H1 (cell line): Measurements from ENCODE around the gene GPR180. TPM values are rescaled to one million over a fixed set of nuclear protein-coding genes. Genes with fewer than 3 reads are reported as not detected.

Experiments
- CTCF ChIA-PET: fragments of 300-600 bp; sonication (Branson Sonifier 250); formaldehyde crosslinking; loops from one replicate; lab custom pipeline; 2021; ENCODE audit not compliant: partially characterized antibody; lab: Charles Lee
- POLR2A ChIA-PET: fragments of 300-600 bp; sonication (Branson Sonifier 250); formaldehyde crosslinking; loops from one replicate; lab custom pipeline; 2021; ENCODE audit warnings: inconsistent platforms; ENCODE audit not compliant: partially characterized antibody; lab: Charles Lee
- DNase-seq, 2 experiments: peaks; one replicate each; pipeline versions ENCODE4 v3.0.0 to v3.0.0-alpha.2; 2010 to 2022; ENCODE audit warnings: low spot score in 2 of 2, low read depth in 1 of 2, mixed read lengths in 1 of 2
- FAIRE-seq: peaks from 2 replicates; lab custom pipeline; 2011; peaks lifted over from hg19 to GRCh38; lab: Jason Lieb, UNC
- H2AFZ ChIP-seq: 2 replicates; pipeline ENCODE4 v1.8.1; 2012; ENCODE audit warnings: low read length, inconsistent platforms
- H2AK5ac ChIP-seq: 2 replicates; pipeline ENCODE4 v1.6.1; 2013; ENCODE audit warnings: low read depth, low read length
- H2BK120ac ChIP-seq: replicated peaks from 2 replicates; pipeline ENCODE3; 2013; ENCODE audit warnings: low read depth, low read length, inconsistent platforms
- H2BK12ac ChIP-seq: 2 replicates; pipeline ENCODE4 v1.6.1; 2013; ENCODE audit warnings: low read depth, low read length
- H2BK15ac ChIP-seq: 2 replicates; pipeline ENCODE4 v1.6.1; 2013; ENCODE audit warnings: low read length
- H2BK20ac ChIP-seq: 2 replicates; pipeline ENCODE4 v1.6.1; 2013; ENCODE audit warnings: low read length
- H2BK5ac ChIP-seq: 2 replicates; pipeline ENCODE4 v1.6.1; 2013; ENCODE audit warnings: low read depth, low read length
- H3K14ac ChIP-seq: 2 replicates; pipeline ENCODE4 v1.6.1; 2013; ENCODE audit warnings: inconsistent platforms; ENCODE audit not compliant: insufficient read length
- H3K18ac ChIP-seq: 2 replicates; pipeline ENCODE4 v1.6.1; 2013; ENCODE audit warnings: low read length; ENCODE audit errors: extremely low read depth
- H3K23ac ChIP-seq: 2 replicates; pipeline ENCODE4 v1.6.1; 2013; ENCODE audit warnings: inconsistent platforms; ENCODE audit not compliant: insufficient read length
- H3K23me2 ChIP-seq: 2 replicates; pipeline ENCODE4 v1.6.1; 2013; ENCODE audit warnings: low read depth, low read length
- H3K27ac ChIP-seq: 2 replicates; pipeline ENCODE4 v1.6.1; 2011; ENCODE audit warnings: low read depth, low read length, inconsistent platforms
- H3K27me3 ChIP-seq, 4 experiments: replicated peaks in 1 of 4; 1 replicate in 1 of 4; 2 replicates in 3 of 4; pipeline versions ENCODE4 v1.6.1 to v1.8.1; 2011 to 2013; ENCODE audit warnings: low read length in 3 of 4, mild to moderate bottlenecking in 3 of 4, inconsistent platforms in 2 of 4, mixed read lengths in 2 of 4, moderate library complexity in 1 of 4; ENCODE audit not compliant: control insufficient read depth in 3 of 4, insufficient read depth in 3 of 4; ENCODE audit errors: extremely low read depth in 1 of 4
- H3K36me3 ChIP-seq, 4 experiments: 2 replicates each; pipeline versions ENCODE4 v1.6.1 to v1.8.1; 2011 to 2013; ENCODE audit warnings: mild to moderate bottlenecking in 4 of 4, low read length in 3 of 4, moderate library complexity in 2 of 4, control low read depth in 1 of 4, inconsistent platforms in 1 of 4; ENCODE audit not compliant: insufficient read depth in 4 of 4, control insufficient read depth in 2 of 4
- H3K4ac ChIP-seq: replicated peaks from 2 replicates; pipeline ENCODE3; 2013; ENCODE audit warnings: low read length, low read depth, mixed read lengths, inconsistent platforms; ENCODE audit not compliant: insufficient read length
- H3K4me1 ChIP-seq, 4 experiments: replicated peaks in 1 of 4; 1 replicate in 1 of 4; 2 replicates in 3 of 4; pipeline versions ENCODE4 v1.6.1 to v1.8.1; 2011 to 2013; ENCODE audit warnings: low read length in 3 of 4, inconsistent platforms in 2 of 4, mixed read lengths in 1 of 4; ENCODE audit not compliant: insufficient read depth in 4 of 4, control insufficient read depth in 3 of 4
- H3K4me2 ChIP-seq, 2 experiments: 2 replicates each; pipeline versions ENCODE4 v1.6.1 to v1.8.1; 2011 to 2013; ENCODE audit warnings: low read depth in 2 of 2, low read length in 2 of 2, control low read depth in 1 of 2, inconsistent platforms in 1 of 2, mild to moderate bottlenecking in 1 of 2; ENCODE audit not compliant: insufficient read depth in 1 of 2
- H3K4me3 ChIP-seq, 4 experiments: fragments of 200-600, 300-600 bp in 1 of 4; sonication (generic), shearing (Covaris generic), sonication (Bioruptor Twin) in 1 of 4; 2 replicates each; pipeline versions ENCODE4 v1.5.1 to v1.8.1; 2011 to 2016; ENCODE audit warnings: low read length in 4 of 4, low read depth in 3 of 4, control low read depth in 2 of 4, inconsistent platforms in 2 of 4, mild to moderate bottlenecking in 2 of 4, mixed read lengths in 1 of 4, moderate library complexity in 1 of 4; ENCODE audit not compliant: insufficient read depth in 2 of 4; ENCODE audit errors: extremely low read depth in 1 of 4
- H3K56ac ChIP-seq: replicated peaks from 2 replicates; pipeline ENCODE3; 2013; ENCODE audit warnings: low read depth, mild to moderate bottlenecking, mixed read lengths, low read length, inconsistent platforms; ENCODE audit not compliant: insufficient read length
- H3K79me1 ChIP-seq: 2 replicates; pipeline ENCODE4 v1.6.1; 2013; ENCODE audit warnings: low read depth, low read length, control low read depth
- H3K79me2 ChIP-seq, 2 experiments: 2 replicates each; pipeline versions ENCODE4 v1.6.1 to v1.8.1; 2012 to 2013; ENCODE audit warnings: low read length in 2 of 2, mild to moderate bottlenecking in 2 of 2, inconsistent platforms in 1 of 2; ENCODE audit not compliant: insufficient read depth in 2 of 2, control insufficient read depth in 1 of 2
- H3K9ac ChIP-seq, 4 experiments: replicated peaks in 1 of 4; 1 replicate in 1 of 4; 2 replicates in 3 of 4; pipeline versions ENCODE4 v1.6.1 to v1.8.1; 2011 to 2013; ENCODE audit warnings: low read depth in 3 of 4, low read length in 3 of 4, control low read depth in 2 of 4, mild to moderate bottlenecking in 2 of 4, moderate library complexity in 2 of 4, inconsistent platforms in 1 of 4; ENCODE audit errors: extremely low read depth in 1 of 4
- H3K9me3 ChIP-seq, 2 experiments: 2 replicates each; pipeline versions ENCODE4 v1.6.1 to v1.8.1; 2012 to 2013; ENCODE audit warnings: mild to moderate bottlenecking in 2 of 2, moderate library complexity in 2 of 2, control low read depth in 1 of 2, inconsistent platforms in 1 of 2, low read depth in 1 of 2, low read length in 1 of 2, mixed read lengths in 1 of 2; ENCODE audit not compliant: insufficient read depth in 2 of 2
- H4K20me1 ChIP-seq, 2 experiments: replicated peaks in 1 of 2; 2 replicates each; pipeline versions ENCODE3 to v1.8.1; 2011 to 2013; ENCODE audit warnings: inconsistent platforms in 2 of 2, low read length in 2 of 2, mild to moderate bottlenecking in 1 of 2; ENCODE audit not compliant: insufficient read depth in 2 of 2, control insufficient read depth in 1 of 2
- H4K5ac ChIP-seq: 2 replicates; pipeline ENCODE4 v1.6.1; 2013; ENCODE audit warnings: low read length, low read depth, mixed read lengths, inconsistent platforms; ENCODE audit not compliant: insufficient read length
- H4K8ac ChIP-seq: 2 replicates; pipeline ENCODE4 v1.8.0; 2013; ENCODE audit warnings: mild to moderate bottlenecking, moderate library complexity, low read length, inconsistent platforms; ENCODE audit not compliant: insufficient read depth; ENCODE audit errors: extremely low read depth
- H4K91ac ChIP-seq: replicated peaks from 2 replicates; pipeline ENCODE3; 2013; ENCODE audit warnings: low read length, mixed read lengths, inconsistent platforms; ENCODE audit not compliant: insufficient read length
- ASH2L ChIP-seq: fragments of 200-600, 300-600 bp; sonication (generic); IDR thresholded peaks from one replicate; pipeline ENCODE4 v1.7.1; 2017; ENCODE audit warnings: low read length
- BRCA1 ChIP-seq: IDR thresholded peaks from 2 replicates; pipeline ENCODE4 v1.6.1; 2012; ENCODE audit warnings: low read depth, low read length, improper control_type of control experiment
- CBX5 ChIP-seq: fragments of 300-800, 300-1000 bp; sonication (generic); IDR thresholded peaks from 2 replicates; pipeline ENCODE4 v1.7.1; 2016; ENCODE audit warnings: antibody characterized with exemption, low read length, low read depth
- EP300 ChIP-seq, 2 experiments: IDR thresholded peaks; 1 replicate in 1 of 2; 2 replicates in 1 of 2; pipeline ENCODE4 v1.6.1; 2011 to 2012; ENCODE audit warnings: low read depth in 2 of 2, low read length in 2 of 2, mild to moderate bottlenecking in 2 of 2, borderline replicate concordance in 1 of 2, inconsistent platforms in 1 of 2, moderate library complexity in 1 of 2
- HDAC2 ChIP-seq, 2 experiments: fragments of 300-600 bp in 1 of 2; sonication (generic) in 1 of 2; IDR thresholded peaks; 2 replicates each; pipeline ENCODE4 v1.6.1; 2011 to 2012; ENCODE audit warnings: low read depth in 2 of 2, low read length in 2 of 2, mild to moderate bottlenecking in 2 of 2, moderate library complexity in 2 of 2, borderline replicate concordance in 1 of 2, inconsistent platforms in 1 of 2
- KDM1A ChIP-seq: fragments of 200-600, 300-600 bp; sonication (generic); IDR thresholded peaks from 2 replicates; pipeline ENCODE4 v1.7.1; 2016; ENCODE audit warnings: mild to moderate bottlenecking, low read length, borderline replicate concordance
- KDM4A ChIP-seq: IDR thresholded peaks from one replicate; pipeline ENCODE4 v1.7.1; 2012; ENCODE audit warnings: low read depth, mild to moderate bottlenecking, moderate library complexity, low read length, inconsistent platforms; ENCODE audit not compliant: severe bottlenecking
- RFX5 ChIP-seq: IDR thresholded peaks from 2 replicates; pipeline ENCODE4 v1.6.1; 2011; ENCODE audit warnings: low read depth, low read length, improper control_type of control experiment, borderline replicate concordance
- SAP30 ChIP-seq: fragments of 300-600 bp; sonication (generic); IDR thresholded peaks from 2 replicates; pipeline ENCODE4 v1.7.1; 2012; ENCODE audit warnings: low read length, moderate library complexity, mild to moderate bottlenecking, inconsistent platforms; ENCODE audit not compliant: insufficient read depth, insufficient replicate concordance
- SIX5 ChIP-seq: IDR thresholded peaks from 2 replicates; pipeline ENCODE4 v1.6.1; 2011; ENCODE audit warnings: mild to moderate bottlenecking, low read depth, low read length
- SP4 ChIP-seq: IDR thresholded peaks from 2 replicates; pipeline ENCODE4 v1.6.1; 2012; ENCODE audit warnings: low read length, inconsistent platforms
- TCF12 ChIP-seq: IDR thresholded peaks from 2 replicates; pipeline ENCODE4 v1.6.1; 2011; ENCODE audit warnings: low read depth, mild to moderate bottlenecking, low read length
- WGBS, 2 experiments: shearing (Covaris generic) in 1 of 2; methylation state at CpG; one replicate each; pipeline versions ENCODE4 v1.1.6 to v1.1.7; 2013 to 2015; ENCODE audit warnings: low lambda C conversion rate in 2 of 2, mixed read lengths in 2 of 2, inconsistent platforms in 1 of 2, low coverage in 1 of 2, missing lambda C conversion rate in 1 of 2; ENCODE audit not compliant: insufficient replicate concordance in 2 of 2, insufficient coverage in 1 of 2, insufficient read length in 1 of 2; ENCODE audit errors: extremely low coverage in 1 of 2, missing lambda C conversion rate in 1 of 2; 5-methylcytosine and 5-hydroxymethylcytosine counted together
- polyA plus RNA-seq, 7 experiments: library from polyadenylated mRNA; depleted of rRNA in 3 of 7; stranded (reverse) in 5 of 7; unstranded in 2 of 7; fragments of >200 nt in 5 of 7; fragments of 200-250 nt in 2 of 7; gene quantifications; 1 replicate in 5 of 7; 2 replicates in 1 of 7; 4 replicates in 1 of 7; pipeline versions ENCODE4 v1.2.1 to v1.2.3, GENCODE V29; 2011 to 2013; ENCODE audit warnings: missing spikeins in 2 of 7, mixed read lengths in 2 of 7
- total RNA-seq: library from RNA; stranded (reverse); fragmentation: NEBNext Ultra II Directional; extraction: Animal tissue kit (Norgen Biotek cat#: 25700); gene quantifications from 2 replicates; pipeline ENCODE4 v1.2.1, GENCODE V29; 2021

Gene GPR180
- total and polyA plus RNA-seq, 2 of the 8 experiments (the other 6 are each of a cell fraction or from before 2014, with no cell fraction given): 1.8 to 4.8 TPM

- no peak overlapping the region for H2BK20ac ChIP-seq
- H3K27me3 ChIP-seq: peaks cover 5 to 11% (median 8%) of the 10 kb centered on the region in 4 experiments
- peaks cover 5% of the 10 kb centered on the region; the same call in 1 of the 2 replicates for H3K79me1 ChIP-seq
- peak overlapping the region; percentile 86; the same call in 1 of the 2 replicates for H2AFZ ChIP-seq
- POLR2A ChIA-PET: interaction anchor here (0.6 to 2.0 kb wide), 4 partner anchors 9 to 47 kb away, joined by 3 to 9 read pairs (median 5); no protein-coding TSS in a partner anchor
- FAIRE-seq: no peak
- peaks cover 4 to 8% of the 10 kb centered on the region in 2 experiments for H3K9me3 ChIP-seq
- no peak overlapping the region for H3K18ac ChIP-seq
- no peak overlapping the region for H2BK120ac ChIP-seq
- no peaks in the 10 kb centered on the region for H4K20me1 ChIP-seq
- no peak overlapping the region for H2AK5ac ChIP-seq
- H3K4ac ChIP-seq: no peak overlapping the region
- H3K23ac ChIP-seq: no peak overlapping the region
- WGBS, 2 experiments: 79% methylated on average over 20 of the region's 20 CpGs; no CpG with 5 or more reads in 1 of the 2 experiments
- peak overlapping the region; percentile 70 to 95 (median 82); a peak in 6 of 8 replicates for H3K4me3 ChIP-seq
- peaks cover 8% of the 10 kb centered on the region for H3K23me2 ChIP-seq
- no peak overlapping the region for H3K9ac ChIP-seq
- H2BK12ac ChIP-seq: no peak overlapping the region; the same call in 1 of the 2 replicates
- no peak overlapping the region for H3K14ac ChIP-seq
- H2BK5ac ChIP-seq: no peak overlapping the region; the same call in 1 of the 2 replicates
- H3K27ac ChIP-seq: no peak overlapping the region
- no peak overlapping the region for H4K5ac ChIP-seq
- CTCF ChIA-PET: interaction anchor here (1.0 to 1.5 kb wide), 3 partner anchors 8 to 153 kb away, joined by 3 to 4 read pairs (median 4); no protein-coding TSS in a partner anchor
- H3K79me2 ChIP-seq: peaks cover 6 to 24% of the 10 kb centered on the region in 2 experiments; a peak in 3 of 4 replicates
- H3K36me3 ChIP-seq: peaks cover 3 to 17% (median 4%) of the 10 kb centered on the region in 4 experiments; a peak in 6 of 8 replicates
- peaks cover 0 to 8% (median 6%) of the 10 kb centered on the region in 4 experiments; a peak in 3 of 7 replicates for H3K4me1 ChIP-seq
- H2BK15ac ChIP-seq: no peak overlapping the region
- peak overlapping the region; percentile 83 to 93 for H3K4me2 ChIP-seq
- H3K56ac ChIP-seq: no peak overlapping the region
- DNase-seq: no peak
- H4K8ac ChIP-seq: no peak overlapping the region; the same call in 1 of the 2 replicates
- no peak overlapping the region for H4K91ac ChIP-seq
- no peak for TF ChIP-seq ASH2L
- no peak for TF ChIP-seq BRCA1
- TF ChIP-seq CBX5: no peak
- no peak for TF ChIP-seq EP300 (IDR thresholded peaks at IDR 0.05; ENCODE audit: borderline replicate concordance in 1 of 2, low read depth in 2 of 2, low read length in 2 of 2)
- no peak for TF ChIP-seq SAP30
- no peak for TF ChIP-seq SP4
- TF ChIP-seq KDM4A: no peak
- TF ChIP-seq HDAC2 (IDR thresholded peaks at IDR 0.05; ENCODE audit: borderline replicate concordance in 1 of 2, low read depth in 2 of 2, low read length in 2 of 2): no peak
- TF ChIP-seq RFX5: no peak
- TF ChIP-seq SIX5: no peak
- TF ChIP-seq KDM1A: no peak
- TF ChIP-seq TCF12: no peak
These were observed 5.1 kb upstream of the GPR180 start for GRCh38 chr13:94596575-94596971.
